Parathyroid adenoma (tissue), 2 donors: ENCODE data around the gene FRAT2.
A peak's percentile ranks its signal among the peaks of the same experiment; 100 is the strongest.
"Not testable (repeated sequence)": the region's sequence is repeated elsewhere in the genome, so short reads cannot be mapped to it uniquely, and the experiment has no call there.

Experiments used
- H2AFZ ChIP-seq: fragments of 300-600 bp; sonication (generic); one replicate; pipeline ENCODE4 v1.7.0; 2017; ENCODE audit warnings: antibody characterized with exemption, mild to moderate bottlenecking
- H3K27ac ChIP-seq: fragments of 300-600 bp; sonication (generic); one replicate; pipeline ENCODE4 v1.7.0; 2017
- H3K27me3 ChIP-seq: fragments of 300-600 bp; sonication (generic); one replicate; pipeline ENCODE4 v1.7.0; 2017; ENCODE audit warnings: low read length; ENCODE audit not compliant: control insufficient read depth, insufficient read depth
- H3K36me3 ChIP-seq: fragments of 300-600 bp; sonication (generic); one replicate; pipeline ENCODE4 v1.7.0; 2017; ENCODE audit warnings: low read length; ENCODE audit not compliant: control insufficient read depth, insufficient read depth
- H3K4me1 ChIP-seq: fragments of 300-600 bp; sonication (generic); one replicate; pipeline ENCODE4 v1.7.0; 2017; ENCODE audit warnings: control low read depth
- H3K4me2 ChIP-seq: fragments of 300-600 bp; sonication (generic); one replicate; pipeline ENCODE4 v1.7.0; 2017; ENCODE audit warnings: low read length
- H3K4me3 ChIP-seq: fragments of 300-600 bp; sonication (generic); one replicate; pipeline ENCODE4 v1.7.0; 2017; ENCODE audit warnings: low read depth, low read length
- H3K79me2 ChIP-seq: fragments of 300-600 bp; sonication (generic); one replicate; pipeline ENCODE4 v1.7.0; 2017; ENCODE audit warnings: control low read depth
- H3K9ac ChIP-seq: fragments of 300-600 bp; sonication (generic); one replicate; pipeline ENCODE4 v1.7.0; 2017; ENCODE audit warnings: mild to moderate bottlenecking
- H3K9me3 ChIP-seq: fragments of 300-600 bp; sonication (generic); one replicate; pipeline ENCODE4 v1.7.0; 2017; ENCODE audit warnings: low read length; ENCODE audit not compliant: control insufficient read depth
- TF ChIP-seq, protein P1 (sequence below): fragments of 300-600 bp; sonication (generic); IDR thresholded peaks from one replicate; pipeline ENCODE4 v1.7.0; 2017; ENCODE audit warnings: antibody characterized with exemption, mild to moderate bottlenecking
- donor health status: primary hyperparathyroidism.

Gene FRAT2

GRCh38 chr10:97291357-97292096 is 43.0 kb downstream of the FRAT2 start:
- Histone ChIP-seq H2AFZ (peak overlapping the region; percentile 91), H3K9me3 (no peaks in the 10 kb centered on the region)

DNA sequence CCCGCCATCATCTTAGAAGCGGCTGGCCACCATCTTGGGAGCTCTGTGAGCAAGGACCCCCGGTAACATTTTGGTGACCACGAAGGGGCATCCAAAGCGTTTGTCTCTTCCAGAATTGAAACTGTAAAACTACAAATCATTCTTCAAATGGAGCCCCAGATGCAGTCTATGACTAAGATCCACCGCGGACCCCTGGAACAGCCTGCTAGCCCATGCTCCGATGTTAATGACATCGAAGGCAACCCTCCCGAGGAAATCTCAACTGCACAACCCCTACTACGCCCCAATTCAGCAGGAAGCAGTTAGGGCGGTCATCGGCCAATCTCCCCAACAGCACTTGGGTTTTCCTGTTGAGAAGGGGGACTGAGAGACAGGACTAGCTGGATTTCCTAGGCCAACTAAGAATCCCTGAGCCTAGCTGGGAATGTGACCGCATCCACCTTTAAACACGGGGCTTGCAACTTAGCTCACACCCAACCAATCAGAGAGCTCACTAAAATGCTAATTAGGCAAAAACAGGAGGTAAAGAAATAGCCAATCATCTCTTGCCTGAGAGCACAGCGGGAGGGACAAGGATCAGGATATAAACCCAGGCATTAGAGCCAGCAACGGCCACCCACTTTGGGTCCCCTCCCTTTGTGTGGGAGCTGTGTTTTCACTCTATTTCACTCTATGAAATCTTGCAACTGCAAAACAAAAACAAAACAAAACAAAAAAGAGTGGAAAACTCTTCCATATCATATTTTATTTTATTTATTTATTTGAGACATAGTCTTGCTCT is 43.8 kb downstream of the FRAT2 start:
- H3K4me1 ChIP-seq, H3K79me2 ChIP-seq, H3K36me3 ChIP-seq, H3K9me3 ChIP-seq, H3K9ac ChIP-seq, H3K4me2 ChIP-seq, H3K4me3 ChIP-seq, H3K27ac ChIP-seq, H2AFZ ChIP-seq, H3K27me3 ChIP-seq: not testable (repeated sequence)

More at GRCh38 chr10:97291357-97292096, 43.0 kb downstream of the FRAT2 start:
- H3K79me2 ChIP-seq = no peaks in the 10 kb centered on the region
- no peaks in the 10 kb centered on the region for H3K27me3 ChIP-seq
- peak overlapping the region; percentile 86 for H3K4me3 ChIP-seq
- no peaks in the 10 kb centered on the region for H3K36me3 ChIP-seq
- TF ChIP-seq, protein P1, sequence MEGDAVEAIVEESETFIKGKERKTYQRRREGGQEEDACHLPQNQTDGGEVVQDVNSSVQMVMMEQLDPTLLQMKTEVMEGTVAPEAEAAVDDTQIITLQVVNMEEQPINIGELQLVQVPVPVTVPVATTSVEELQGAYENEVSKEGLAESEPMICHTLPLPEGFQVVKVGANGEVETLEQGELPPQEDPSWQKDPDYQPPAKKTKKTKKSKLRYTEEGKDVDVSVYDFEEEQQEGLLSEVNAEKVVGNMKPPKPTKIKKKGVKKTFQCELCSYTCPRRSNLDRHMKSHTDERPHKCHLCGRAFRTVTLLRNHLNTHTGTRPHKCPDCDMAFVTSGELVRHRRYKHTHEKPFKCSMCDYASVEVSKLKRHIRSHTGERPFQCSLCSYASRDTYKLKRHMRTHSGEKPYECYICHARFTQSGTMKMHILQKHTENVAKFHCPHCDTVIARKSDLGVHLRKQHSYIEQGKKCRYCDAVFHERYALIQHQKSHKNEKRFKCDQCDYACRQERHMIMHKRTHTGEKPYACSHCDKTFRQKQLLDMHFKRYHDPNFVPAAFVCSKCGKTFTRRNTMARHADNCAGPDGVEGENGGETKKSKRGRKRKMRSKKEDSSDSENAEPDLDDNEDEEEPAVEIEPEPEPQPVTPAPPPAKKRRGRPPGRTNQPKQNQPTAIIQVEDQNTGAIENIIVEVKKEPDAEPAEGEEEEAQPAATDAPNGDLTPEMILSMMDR = no peak
- peaks cover 6% of the 10 kb centered on the region for H3K4me1 ChIP-seq
- peak overlapping the region; percentile 80 for H3K4me2 ChIP-seq
- H3K27ac ChIP-seq = peak overlapping the region; percentile 95
- no peak overlapping the region for H3K9ac ChIP-seq

DNA sequence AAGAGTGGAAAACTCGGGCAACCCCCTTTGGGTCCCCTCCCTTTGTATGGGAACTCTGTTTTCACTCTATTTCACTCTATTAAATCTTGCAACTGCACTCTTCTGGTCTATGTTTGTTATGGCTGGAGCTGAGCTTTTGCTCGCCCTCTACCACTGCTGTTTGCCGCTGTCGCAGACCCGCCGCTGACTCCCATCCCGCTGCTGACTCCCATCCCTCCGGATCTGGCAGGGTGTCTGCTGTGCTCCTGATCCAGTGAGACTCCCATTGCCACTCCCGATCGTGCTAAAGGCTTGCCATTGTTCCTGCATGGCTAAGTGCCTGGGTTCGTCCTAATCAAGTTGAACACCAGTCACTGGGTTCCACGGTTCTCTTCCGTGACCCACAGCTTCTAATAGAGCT is 44.5 kb downstream of the FRAT2 start:
- not testable (repeated sequence) for H3K27me3 ChIP-seq, H3K4me1 ChIP-seq, H3K27ac ChIP-seq, H3K9ac ChIP-seq, H3K9me3 ChIP-seq, H3K79me2 ChIP-seq, H3K4me2 ChIP-seq, H3K4me3 ChIP-seq, H2AFZ ChIP-seq, H3K36me3 ChIP-seq
